Heart right ventricle (tissue), 16 donors: ENCODE data around the gene DPP10. TPM values are rescaled to one million over a fixed set of nuclear protein-coding genes. Genes with fewer than 3 reads are reported as not detected.

ENCODE experiments used
- ATAC-seq, 8 donors: fragments of 200-7000 bp; cut with Tn5 transposase; one replicate each; pipeline ENCODE4 v1.9.1; 2020; ENCODE audit warnings: mild to moderate bottlenecking in 8 of 8, moderate library complexity in 8 of 8, moderate number of reproducible peaks in 1 of 8
- DNase-seq, 2 donors: peaks; one replicate each; pipeline ENCODE4 v3.0.0-alpha.2; 2020
- H3K27ac ChIP-seq, 10 donors: fragments of 200-600 bp; sonication (generic) in 2 of 10; one replicate each; pipeline versions ENCODE4 v1.5.0 to v1.8.0; 2020 to 2022; ENCODE audit warnings: mild to moderate bottlenecking in 3 of 10
- H3K27me3 ChIP-seq, 7 donors: fragments of 200-600 bp; one replicate each; pipeline ENCODE4 v1.8.0; 2021 to 2022; ENCODE audit warnings: mild to moderate bottlenecking in 2 of 7
- H3K36me3 ChIP-seq, 9 donors: fragments of 200-600 bp; sonication (generic) in 1 of 9; one replicate each; pipeline versions ENCODE4 v1.5.0 to v1.8.0; 2020 to 2022; ENCODE audit warnings: mild to moderate bottlenecking in 2 of 9
- H3K4me1 ChIP-seq, 9 donors: fragments of 200-600 bp; sonication (generic) in 1 of 9; one replicate each; pipeline versions ENCODE4 v1.5.0 to v1.8.0; 2020 to 2022; ENCODE audit warnings: mild to moderate bottlenecking in 4 of 9
- H3K4me3 ChIP-seq, 10 donors: fragments of 200-600 bp; sonication (generic) in 2 of 10; one replicate each; pipeline versions ENCODE4 v1.5.0 to v1.8.0; 2020 to 2022; ENCODE audit warnings: mild to moderate bottlenecking in 7 of 10, moderate library complexity in 2 of 10
- H3K9me3 ChIP-seq, 11 donors: fragments of 200-600 bp in 10 of 11; sonication (generic) in 2 of 11; one replicate each; pipeline versions ENCODE4 v1.5.0 to v1.8.0; 2013 to 2022; ENCODE audit warnings: mild to moderate bottlenecking in 2 of 11, control low read depth in 1 of 11, moderate library complexity in 1 of 11
- CTCF ChIP-seq, 9 donors: fragments of 200-600 bp; sonication (generic) in 2 of 9; IDR thresholded peaks; one replicate each; pipeline versions ENCODE4 v1.5.0 to v1.8.0; 2021 to 2022; ENCODE audit warnings: antibody characterized with exemption in 9 of 9, mild to moderate bottlenecking in 5 of 9, moderate library complexity in 1 of 9
- WGBS, 2 donors: extraction: QIAGEN DNeasy Blood & Tissue Kit; methylation state at CpG; one replicate each; pipeline ENCODE4 v1.1.7; 2013; ENCODE audit warnings: inconsistent platforms in 1 of 2; 5-methylcytosine and 5-hydroxymethylcytosine counted together
- intact Hi-C, 10 donors: fragments of 100-400 bp; cut with DNase I; formaldehyde crosslinking; loops; one replicate each; pipeline versions ENCODE4 v1.11.1 to v1.14.2; 2022
- polyA plus RNA-seq, 2 donors: library from polyadenylated mRNA; stranded (reverse); fragments of 200-250 nt; gene quantifications; one replicate each; pipeline ENCODE4 v1.2.3, GENCODE V29; 2013
- total RNA-seq, 10 donors: library from RNA; stranded (reverse); fragmentation: NEBNext Ultra II Directional in 3 of 10; extraction: Animal tissue kit (Norgen Biotek cat#: 25700) in 3 of 10; gene quantifications; one replicate each; pipeline versions ENCODE4 v1.2.1 to v1.2.4, GENCODE V29; 2021 to 2023
- donor health status: Arrhythmogenic right ventricular cardiomyopathy.
- donor health status: ischemic (EF 13 %, LVEDD 7.1; RV severe dilation, severe dysfunction).
- donor health status: healthy with polysubstance abuse.
- donor health status: DM: no; HTN: yes; CAD: no.
- donor health status: DM: no; HTN: no; CAD: no.
- donor health status: ischemic (EF 25% LVEDD 6.9; RV normal size, moderate dysfunction).
- donor health status: ischemic (EF 25% LVEDD 5.7; RV mildly dilated, moderate dysfunction).
- donor health status: healthy.
- donor health status: DM: yes; HTN: yes; CAD: no.
- donor health status: Ischemic cardiomyopathy.
- donor health status: ischemic (EF 35%, LVEDD 5.7; RV mildly dilated, moderate dysfunction).
- donor health status: nonischemic (EF 11% LVEDD 7.7; RV severe dilation, severe dysfunction).
- donor health status: DM: yes; HTN: yes; CAD: no.
- donor health status: PGD.
- donor health status: ischemic (EF 29% LVEDD 5.4; RV normal size, mild dysfunction).
- donor health status: nonischemic (EF 23%, LVEDD 6.1; RV moderate dilation, normal function).

The DPP10 gene
- total and polyA plus RNA-seq, 12 donors, result 0.15 to 0.49 (median 0.38) TPM; not detected in 9

- Histone ChIP-seq H3K27ac (peak overlapping the region in 5 of 10 donors; percentile 2 to 45 (median 16)), H3K9me3 (no peaks in the 10 kb centered on the region), H3K4me1 (peaks cover 0 to 24% (median 8%) of the 10 kb centered on the region in 9 donors), H3K36me3 (no peaks in the 10 kb centered on the region), H3K4me3 (no peak overlapping the region), H3K27me3 (no peaks in the 10 kb centered on the region)
- TF ChIP-seq CTCF (IDR thresholded peaks at IDR 0.05), result no peak
- DNase-seq (no peak), ATAC-seq (peak in 2 of 8 donors; percentile 17 to 37)
- 17 to 27% methylated on average over 1 of the region's 1 CpG for WGBS, 2 donors
- intact Hi-C loops, result no loop called here
These were observed 319.9 kb downstream of the DPP10 start for GRCh38 chr2:114762376-114762775.

DNA sequence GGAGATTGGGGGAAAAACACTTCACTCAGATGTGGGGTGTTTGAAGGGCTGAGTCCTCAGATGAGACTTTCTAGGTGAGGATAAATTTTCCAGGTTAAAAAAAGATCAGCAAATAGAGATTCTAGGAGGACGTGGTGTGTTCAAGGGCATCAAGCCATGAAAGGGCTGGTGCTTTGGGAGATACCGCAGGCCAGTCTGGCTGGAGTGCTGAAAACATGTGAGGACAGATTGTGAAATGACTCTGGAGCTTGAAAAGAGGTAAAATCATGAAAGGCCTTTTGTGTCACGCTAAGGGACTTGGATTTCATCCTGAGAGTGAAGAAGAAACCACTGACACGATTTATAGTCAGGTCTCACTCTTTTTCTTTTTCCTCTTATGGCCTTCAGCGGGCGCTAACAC lies 320.5 kb downstream of the DPP10 start:
- no peaks in the 10 kb centered on the region for H3K27me3 ChIP-seq
- no peaks in the 10 kb centered on the region for H3K9me3 ChIP-seq
- peak; percentile 16 to 27 for DNase-seq
- H3K27ac ChIP-seq, result peak overlapping the region in 3 of 10 donors; percentile 14 to 45 (median 44)
- TF ChIP-seq CTCF (IDR thresholded peaks at IDR 0.05), result no peak
- H3K4me3 ChIP-seq, result no peak overlapping the region
- ATAC-seq, result peak; percentile 63 to 90 (median 74)
- intact Hi-C loops, result no loop called here
- peaks cover 0 to 24% (median 8%) of the 10 kb centered on the region in 9 donors for H3K4me1 ChIP-seq
- 45% methylated on average over 6 of the region's 6 CpGs for WGBS, 2 donors
- no peaks in the 10 kb centered on the region for H3K36me3 ChIP-seq

- DNase-seq (no peak), ATAC-seq (no peak)
- H3K27ac ChIP-seq, result no peak overlapping the region
- no peaks in the 10 kb centered on the region for H3K36me3 ChIP-seq
- H3K9me3 ChIP-seq, result no peaks in the 10 kb centered on the region
- intact Hi-C loops, result no loop called here
- H3K27me3 ChIP-seq, result no peaks in the 10 kb centered on the region
- no peak overlapping the region for H3K4me3 ChIP-seq
- no peaks in the 10 kb centered on the region for H3K4me1 ChIP-seq
- WGBS, 2 donors, result 49 to 51% methylated on average over 4 of the region's 4 CpGs
- TF ChIP-seq CTCF (IDR thresholded peaks at IDR 0.05), result no peak
These were observed 326.7 kb downstream of the DPP10 start for GRCh38 chr2:114769110-114769509.

DNA sequence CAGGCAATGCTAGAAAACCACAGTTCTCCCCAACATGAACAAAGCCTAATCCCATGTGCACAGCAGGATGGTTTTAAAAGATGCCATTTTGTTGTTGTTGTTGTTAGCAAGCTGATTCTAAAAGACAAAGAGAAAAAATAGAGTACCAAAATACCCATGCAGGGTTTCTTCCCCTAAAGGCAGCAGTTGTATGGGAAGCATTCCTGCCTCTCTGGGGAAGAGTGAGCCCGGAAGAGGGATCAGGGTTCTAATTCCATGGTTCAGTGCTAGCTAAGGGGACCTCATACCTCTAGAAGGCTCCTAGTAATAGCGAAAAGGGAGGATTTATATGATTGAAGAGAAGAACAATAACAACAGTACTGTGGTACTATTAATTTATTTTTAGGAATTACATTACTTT lies 327.6 kb downstream of the DPP10 start:
- 81 to 88% methylated on average over 2 of the region's 2 CpGs for WGBS, 2 donors
- no peak for ATAC-seq
- Histone ChIP-seq H3K9me3 (no peaks in the 10 kb centered on the region), H3K27me3 (no peaks in the 10 kb centered on the region), H3K4me3 (no peak overlapping the region), H3K27ac (no peak overlapping the region), H3K4me1 (no peaks in the 10 kb centered on the region), H3K36me3 (no peaks in the 10 kb centered on the region)
- intact Hi-C loops, result no loop called here
- TF ChIP-seq CTCF (IDR thresholded peaks at IDR 0.05), result no peak
- no peak for DNase-seq
